Natural killer cell (primary cell): ENCODE data around the gene SRSF3. TPM values are rescaled to one million over a fixed set of nuclear protein-coding genes. Genes with fewer than 3 reads are reported as not detected.

Experiments
- ATAC-seq, 3 donors: fragments of 150-1000 bp in 2 of 3; fragments of 200-7000 bp in 1 of 3; cut with Tn5 transposase; 1 replicate in 1 of 3; 2 replicates in 2 of 3; pipeline ENCODE4 v1.10.0; 2021; ENCODE audit warnings: mild to moderate bottlenecking in 2 of 3, moderate library complexity in 2 of 3
- DNase-seq, 2 donors: peaks; one replicate each; pipeline versions ENCODE4 v3.0.0 to v3.0.0-alpha.2; 2013 to 2021; ENCODE audit warnings: mixed read lengths in 1 of 2
- H3K27ac ChIP-seq: one replicate; pipeline ENCODE4 v1.5.1; 2013; ENCODE audit warnings: mild to moderate bottlenecking, low read length
- H3K27me3 ChIP-seq: one replicate; pipeline ENCODE4 v1.6.1; 2013; ENCODE audit warnings: low read length; ENCODE audit not compliant: control insufficient read depth, insufficient read depth
- H3K36me3 ChIP-seq: one replicate; pipeline ENCODE4 v1.6.1; 2013; ENCODE audit warnings: low read length; ENCODE audit not compliant: control insufficient read depth, insufficient read depth
- H3K4me1 ChIP-seq: one replicate; pipeline ENCODE4 v1.6.1; 2013; ENCODE audit warnings: low read length; ENCODE audit not compliant: control insufficient read depth, insufficient read depth
- H3K4me3 ChIP-seq: one replicate; pipeline ENCODE4 v1.5.1; 2013; ENCODE audit warnings: low read length
- H3K9me3 ChIP-seq: one replicate; pipeline ENCODE4 v1.6.1; 2013; ENCODE audit warnings: low read length; ENCODE audit not compliant: control insufficient read depth, insufficient read depth
- H3K27ac Mint-ChIP-seq, 2 donors: one replicate each; pipeline ENCODE4 v1.8.0; 2022; ENCODE audit warnings: mild to moderate bottlenecking in 2 of 2, mixed read lengths in 2 of 2, moderate library complexity in 1 of 2
- H3K27me3 Mint-ChIP-seq, 2 donors: one replicate each; pipeline ENCODE4 v1.8.0; 2022; ENCODE audit warnings: low read depth in 2 of 2, mixed read lengths in 2 of 2
- H3K36me3 Mint-ChIP-seq: one replicate; pipeline ENCODE4 v1.8.0; 2022; ENCODE audit warnings: mixed read lengths
- H3K4me1 Mint-ChIP-seq, 2 donors: one replicate each; pipeline ENCODE4 v1.8.0; 2022; ENCODE audit warnings: mixed read lengths in 2 of 2
- H3K4me3 Mint-ChIP-seq: one replicate; pipeline ENCODE4 v1.8.0; 2022; ENCODE audit warnings: mild to moderate bottlenecking, moderate library complexity, mixed read lengths
- H3K9me3 Mint-ChIP-seq, 2 donors: one replicate each; pipeline ENCODE4 v1.8.0; 2022; ENCODE audit warnings: mixed read lengths in 2 of 2
- CTCF ChIP-seq: fragments of 200-600 bp; IDR thresholded peaks from one replicate; pipeline ENCODE4 v1.8.0; 2022; ENCODE audit warnings: antibody characterized with exemption
- WGBS: methylation state at CpG from one replicate; pipeline ENCODE4 v1.1.7; 2013; ENCODE audit warnings: missing lambda C conversion rate; ENCODE audit not compliant: insufficient coverage; 5-methylcytosine and 5-hydroxymethylcytosine counted together
- intact Hi-C: fragments of 100-400 bp; cut with micrococcal nuclease; formaldehyde crosslinking; loops from one replicate; pipeline ENCODE4 v1.14.2; 2022
- total RNA-seq, 4 donors: library from RNA; stranded (reverse); fragments of 120-200 nt in 1 of 4; gene quantifications; one replicate each; pipeline versions ENCODE4 v1.2.3 to v1.2.4, GENCODE V29; 2013 to 2022

The SRSF3 gene
- total RNA-seq, 3 donors from 2014 or later (not counting 1 experiment from before 2014, with no cell fraction given): 445 to 526 (median 447) TPM

GRCh38 chr6:36592221-36592655 lies 1.9 kb upstream of the SRSF3 start:
- peaks cover 41 to 44% of the 10 kb centered on the region in 2 donors for H3K4me1 Mint-ChIP-seq
- peaks cover 7% of the 10 kb centered on the region for H3K36me3 ChIP-seq
- intact Hi-C loops: loop anchor here (5.0 to 10.0 kb wide), 3 partner anchors 150 to 583 kb away; partner anchors contain the start of genes KCTD20, PIM1 and PXT1
- no peak for TF ChIP-seq CTCF
- peaks cover 17% of the 10 kb centered on the region for H3K36me3 Mint-ChIP-seq
- H3K27me3 Mint-ChIP-seq: peaks cover 0 to 2% of the 10 kb centered on the region in 2 donors
- no peaks in the 10 kb centered on the region for H3K9me3 Mint-ChIP-seq
- H3K4me3 Mint-ChIP-seq: peak overlapping the region; percentile 92
- 10% methylated on average over 12 of the region's 12 CpGs for WGBS
- peak overlapping the region; percentile 60 for H3K27ac ChIP-seq
- H3K27me3 ChIP-seq: no peaks in the 10 kb centered on the region
- H3K4me3 ChIP-seq: no peak overlapping the region
- DNase-seq (peak; percentile 53 to 55), ATAC-seq (peak; percentile 18 to 35 (median 26))
- H3K4me1 ChIP-seq: peaks cover 35% of the 10 kb centered on the region
- H3K9me3 ChIP-seq: no peaks in the 10 kb centered on the region
- peak overlapping the region; percentile 90 to 97 for H3K27ac Mint-ChIP-seq

- TF ChIP-seq CTCF: no peak
- Mint-ChIP-seq H3K9me3 (no peaks in the 10 kb centered on the region), H3K4me3 (peak overlapping the region; percentile 94), H3K36me3 (peaks cover 26% of the 10 kb centered on the region), H3K27me3 (peaks cover 0 to 2% of the 10 kb centered on the region in 2 donors), H3K4me1 (peaks cover 53 to 54% of the 10 kb centered on the region in 2 donors), H3K27ac (peak overlapping the region; percentile 97 to 99)
- ATAC-seq (peak; percentile 10 to 12 (median 12)), DNase-seq (peak in 1 of 2 donors; percentile 78)
- peak overlapping the region; percentile 82 for H3K4me3 ChIP-seq
- no peaks in the 10 kb centered on the region for H3K27me3 ChIP-seq
- H3K4me1 ChIP-seq: peaks cover 48% of the 10 kb centered on the region
- H3K9me3 ChIP-seq: no peaks in the 10 kb centered on the region
- peaks cover 20% of the 10 kb centered on the region for H3K36me3 ChIP-seq
- peak overlapping the region; percentile 98 for H3K27ac ChIP-seq
- intact Hi-C loops: loop anchor here (1.0 to 10.0 kb wide), 4 partner anchors 46 to 581 kb away; partner anchors contain the start of genes KCTD20, PIM1, PXT1 and STK38
- WGBS: under 1% methylated on average over 15 of the region's 15 CpGs
These were observed 563 bp upstream of the SRSF3 start for GRCh38 chr6:36593569-36594028.

- no peaks in the 10 kb centered on the region for H3K9me3 Mint-ChIP-seq
- H3K36me3 ChIP-seq: peaks cover 34% of the 10 kb centered on the region
- intact Hi-C loops: loop anchor here (1.0 to 10.0 kb wide), 4 partner anchors 48 to 580 kb away; partner anchors contain the start of genes KCTD20, PIM1, PXT1 and STK38
- H3K36me3 Mint-ChIP-seq: peaks cover 40% of the 10 kb centered on the region
- H3K27me3 Mint-ChIP-seq: peaks cover 0 to 2% of the 10 kb centered on the region in 2 donors
- H3K27ac Mint-ChIP-seq: peak overlapping the region; percentile 97 to 99
- 0% methylated on average over 12 of the region's 15 CpGs for WGBS
- H3K9me3 ChIP-seq: no peaks in the 10 kb centered on the region
- no peak for TF ChIP-seq CTCF
- peaks cover 57% of the 10 kb centered on the region for H3K4me1 ChIP-seq
- ATAC-seq: peak in 1 of 3 donors; percentile 8
- peak in 1 of 2 donors; percentile 66 for DNase-seq
- peaks cover 67% of the 10 kb centered on the region in 2 donors for H3K4me1 Mint-ChIP-seq
- no peaks in the 10 kb centered on the region for H3K27me3 ChIP-seq
- H3K27ac ChIP-seq: peak overlapping the region; percentile 98
- peak overlapping the region; percentile 94 for H3K4me3 Mint-ChIP-seq
- H3K4me3 ChIP-seq: peak overlapping the region; percentile 82
These were observed 868 bp downstream of the SRSF3 start for GRCh38 chr6:36594816-36595643.
